Kidney (tissue), 14 donors: ENCODE data around the gene CXCL6. TPM values are rescaled to one million over a fixed set of nuclear protein-coding genes. Genes with fewer than 3 reads are reported as not detected.

ENCODE experiments used
- DNase-seq, 5 donors: peaks; one replicate each; pipeline ENCODE4 v3.0.0-alpha.2; 2013 to 2020
- FAIRE-seq: peaks from 2 replicates; lab custom pipeline; 2012; peaks lifted over from hg19 to GRCh38; lab: Jason Lieb, UNC
- H3K27ac ChIP-seq, 2 donors: one replicate each; pipeline ENCODE4 v1.7.0; 2013; ENCODE audit warnings: low read depth in 2 of 2, low read length in 2 of 2, inconsistent platforms in 1 of 2
- H3K27me3 ChIP-seq: one replicate; pipeline ENCODE4 v1.7.1; 2013; ENCODE audit warnings: low read length, inconsistent platforms; ENCODE audit not compliant: control insufficient read depth, insufficient read depth
- H3K36me3 ChIP-seq, 3 donors: one replicate each; pipeline versions ENCODE4 v1.7.0 to v1.7.1; 2013; ENCODE audit warnings: low read length in 3 of 3, control low read depth in 1 of 3, inconsistent platforms in 1 of 3; ENCODE audit not compliant: insufficient read depth in 3 of 3, control insufficient read depth in 2 of 3
- H3K4me1 ChIP-seq, 3 donors: one replicate each; pipeline versions ENCODE4 v1.7.0 to v1.7.1; 2013; ENCODE audit warnings: low read length in 3 of 3, inconsistent platforms in 1 of 3, low read depth in 1 of 3; ENCODE audit not compliant: control insufficient read depth in 2 of 3, insufficient read depth in 2 of 3
- H3K4me3 ChIP-seq, 3 donors: one replicate each; pipeline versions ENCODE4 v1.7.0 to v1.8.1; 2013; ENCODE audit warnings: low read length in 3 of 3, control low read depth in 1 of 3, inconsistent platforms in 1 of 3
- H3K9ac ChIP-seq, 3 donors: one replicate each; pipeline versions ENCODE4 v1.7.0 to v1.7.1; 2013; ENCODE audit warnings: low read length in 3 of 3, control low read depth in 1 of 3, inconsistent platforms in 1 of 3
- H3K9me3 ChIP-seq, 3 donors: one replicate each; pipeline versions ENCODE4 v1.7.0 to v1.7.1; 2013; ENCODE audit warnings: low read length in 3 of 3, control low read depth in 1 of 3, inconsistent platforms in 1 of 3; ENCODE audit not compliant: control insufficient read depth in 2 of 3, insufficient read depth in 1 of 3
- intact Hi-C: fragments of 100-400 bp; cut with DNase I; formaldehyde crosslinking; loops from one replicate; pipeline ENCODE4 v1.11.1; 2022
- polyA plus RNA-seq: library from polyadenylated mRNA; stranded (reverse); fragments of 350-450 nt; fragmentation: Illumina TruSeq; extraction: RNeasy Lipid Tissue Mini Kit (QIAGEN cat#74804); gene quantifications from one replicate; pipeline ENCODE4 v1.2.3, GENCODE V29; 2014; ENCODE audit warnings: low read depth, low replicate concordance; ENCODE audit not compliant: insufficient read depth
- total RNA-seq: library from RNA; stranded (reverse); fragmentation: NEBNext Ultra II Directional; extraction: Animal tissue kit (Norgen Biotek cat#: 25700); gene quantifications from one replicate; pipeline ENCODE4 v1.2.1, GENCODE V29; 2021
- TF ChIP-seq, protein P1 (sequence below): IDR thresholded peaks from 3 replicates; pipeline ENCODE4 v1.5.1; 2012; ENCODE audit warnings: mild to moderate bottlenecking, moderate library complexity, borderline replicate concordance; ENCODE audit not compliant: insufficient read depth; ENCODE audit errors: extremely low read depth
- donor health status: control.
- donor health status: control.
- donor health status: control.
- donor health status: control.
- donor health status: control.
- donor health status: DM: yes; HTN: yes; CAD: no.
- donor health status: Normal renal cell carcinoma (clear cell type).

CXCL6 gene
- total and polyA plus RNA-seq, 2 donors from 2014 or later, result 1.1 to 8.2 TPM

DNA sequence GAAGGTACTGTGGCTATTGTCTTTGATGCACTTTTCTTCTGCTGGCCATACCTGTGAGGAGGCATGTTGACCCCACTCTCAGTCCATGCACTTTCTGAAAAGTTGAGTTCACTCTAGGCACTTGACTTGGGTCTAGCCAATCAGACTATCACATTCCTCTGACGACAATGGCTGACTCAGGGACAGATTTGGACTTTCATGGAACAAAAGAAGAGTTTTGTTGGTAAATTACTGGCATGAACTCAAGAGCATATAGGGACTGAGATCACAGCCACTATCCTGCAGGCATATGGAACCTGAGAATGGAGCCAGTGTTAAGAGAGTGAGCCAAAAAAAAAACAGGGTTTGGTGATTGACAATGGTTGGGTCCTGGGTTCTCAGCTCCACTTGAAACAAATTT, 24.6 kb upstream of the CXCL6 start:
- Histone ChIP-seq H3K27ac (no peak overlapping the region), H3K4me3 (no peak overlapping the region), H3K9ac (no peak overlapping the region), H3K9me3 (no peaks in the 10 kb centered on the region), H3K27me3 (no peaks in the 10 kb centered on the region), H3K36me3 (no peaks in the 10 kb centered on the region), H3K4me1 (no peaks in the 10 kb centered on the region)
- intact Hi-C loops, result no loop called here
- DNase-seq, result no peak
- no peak for FAIRE-seq
- TF ChIP-seq, protein P1, sequence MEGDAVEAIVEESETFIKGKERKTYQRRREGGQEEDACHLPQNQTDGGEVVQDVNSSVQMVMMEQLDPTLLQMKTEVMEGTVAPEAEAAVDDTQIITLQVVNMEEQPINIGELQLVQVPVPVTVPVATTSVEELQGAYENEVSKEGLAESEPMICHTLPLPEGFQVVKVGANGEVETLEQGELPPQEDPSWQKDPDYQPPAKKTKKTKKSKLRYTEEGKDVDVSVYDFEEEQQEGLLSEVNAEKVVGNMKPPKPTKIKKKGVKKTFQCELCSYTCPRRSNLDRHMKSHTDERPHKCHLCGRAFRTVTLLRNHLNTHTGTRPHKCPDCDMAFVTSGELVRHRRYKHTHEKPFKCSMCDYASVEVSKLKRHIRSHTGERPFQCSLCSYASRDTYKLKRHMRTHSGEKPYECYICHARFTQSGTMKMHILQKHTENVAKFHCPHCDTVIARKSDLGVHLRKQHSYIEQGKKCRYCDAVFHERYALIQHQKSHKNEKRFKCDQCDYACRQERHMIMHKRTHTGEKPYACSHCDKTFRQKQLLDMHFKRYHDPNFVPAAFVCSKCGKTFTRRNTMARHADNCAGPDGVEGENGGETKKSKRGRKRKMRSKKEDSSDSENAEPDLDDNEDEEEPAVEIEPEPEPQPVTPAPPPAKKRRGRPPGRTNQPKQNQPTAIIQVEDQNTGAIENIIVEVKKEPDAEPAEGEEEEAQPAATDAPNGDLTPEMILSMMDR, result no peak

DNA sequence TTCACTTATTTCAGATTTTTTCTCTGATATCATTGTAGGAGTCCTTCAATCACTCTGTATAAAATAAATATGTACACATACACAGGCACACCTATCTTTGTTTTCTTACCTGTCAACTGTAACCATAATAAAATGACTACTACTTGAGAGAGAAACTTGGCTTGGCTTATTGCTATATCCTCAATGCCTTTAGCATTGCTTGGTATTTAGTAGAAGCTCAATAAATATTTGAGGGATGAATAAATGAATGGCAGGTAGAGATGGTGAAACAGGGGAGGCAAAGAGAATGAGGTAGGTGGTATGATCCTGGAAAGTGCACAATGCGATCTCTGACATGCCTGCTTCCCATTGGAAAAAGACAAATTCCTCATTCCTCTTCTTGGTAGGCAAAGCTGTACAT, 21.8 kb upstream of the CXCL6 start:
- Histone ChIP-seq H3K27ac (no peak overlapping the region), H3K36me3 (no peaks in the 10 kb centered on the region), H3K4me1 (no peaks in the 10 kb centered on the region), H3K9me3 (no peaks in the 10 kb centered on the region), H3K4me3 (no peak overlapping the region), H3K9ac (no peak overlapping the region), H3K27me3 (no peaks in the 10 kb centered on the region)
- TF ChIP-seq, protein P1, result no peak
- FAIRE-seq (no peak), DNase-seq (no peak)
- intact Hi-C loops, result no loop called here

DNA sequence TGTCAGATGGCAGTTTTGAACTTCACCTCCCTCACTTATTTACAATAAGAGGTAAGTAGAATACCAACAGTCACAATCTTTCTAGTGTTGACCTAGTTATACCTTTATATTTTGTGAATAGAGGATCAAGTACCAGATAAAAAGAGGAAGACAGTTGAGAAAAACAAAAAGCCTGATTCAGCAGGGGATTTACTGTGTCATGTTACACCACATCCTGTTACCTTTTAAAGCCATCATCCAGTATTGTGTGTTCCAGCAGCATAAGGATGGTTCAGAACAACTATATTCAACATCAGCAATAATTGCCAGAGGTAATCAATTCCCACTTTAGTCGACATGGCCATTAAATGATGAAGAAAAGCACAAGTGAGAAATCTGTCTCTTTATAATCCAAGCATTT, 21.3 kb upstream of the CXCL6 start:
- no peak overlapping the region for H3K9ac ChIP-seq
- no peaks in the 10 kb centered on the region for H3K27me3 ChIP-seq
- H3K9me3 ChIP-seq, result no peaks in the 10 kb centered on the region
- TF ChIP-seq, protein P1, result no peak
- intact Hi-C loops, result no loop called here
- no peaks in the 10 kb centered on the region for H3K36me3 ChIP-seq
- DNase-seq (no peak), FAIRE-seq (no peak)
- no peak overlapping the region for H3K27ac ChIP-seq
- no peak overlapping the region for H3K4me3 ChIP-seq
- no peaks in the 10 kb centered on the region for H3K4me1 ChIP-seq

DNA sequence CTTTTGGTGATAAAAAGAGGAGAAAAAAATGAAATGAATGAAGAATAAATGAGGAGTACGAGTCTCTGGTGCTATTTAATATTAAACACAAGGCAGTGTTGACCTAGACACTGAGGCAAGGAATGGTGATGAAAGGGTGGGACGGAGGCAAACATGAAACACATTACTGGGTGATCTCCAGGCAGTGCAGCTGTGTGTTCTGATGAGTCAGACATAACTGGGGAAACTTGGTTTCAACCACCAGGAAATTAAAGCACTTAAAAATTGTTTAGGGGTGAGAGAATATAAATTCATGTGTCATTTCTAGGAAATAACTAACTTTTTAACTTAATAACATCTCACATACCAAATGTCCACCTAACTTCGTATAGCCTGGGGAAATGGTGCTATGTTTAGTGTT, 19.7 kb upstream of the CXCL6 start:
- Histone ChIP-seq H3K27ac (no peak overlapping the region), H3K9ac (no peak overlapping the region), H3K9me3 (no peaks in the 10 kb centered on the region), H3K27me3 (no peaks in the 10 kb centered on the region), H3K4me1 (no peaks in the 10 kb centered on the region), H3K36me3 (no peaks in the 10 kb centered on the region), H3K4me3 (no peak overlapping the region)
- FAIRE-seq, result no peak
- intact Hi-C loops, result no loop called here
- DNase-seq, result no peak
- TF ChIP-seq, protein P1, result no peak
